Natural killer cell (primary cell): ENCODE results near the gene OGT. TPM values are rescaled to one million over a fixed set of nuclear protein-coding genes. Genes with fewer than 3 reads are reported as not detected.
"Not testable (repeated sequence)": the region's sequence is repeated elsewhere in the genome, so short reads cannot be mapped to it uniquely, and the experiment has no call there.

ENCODE experiments used
- ATAC-seq, 3 donors: fragments of 150-1000 bp in 2 of 3; fragments of 200-7000 bp in 1 of 3; cut with Tn5 transposase; 1 replicate in 1 of 3; 2 replicates in 2 of 3; pipeline ENCODE4 v1.10.0; 2021; ENCODE audit warnings: mild to moderate bottlenecking in 2 of 3, moderate library complexity in 2 of 3
- DNase-seq, 2 donors: peaks; one replicate each; pipeline versions ENCODE4 v3.0.0 to v3.0.0-alpha.2; 2013 to 2021; ENCODE audit warnings: mixed read lengths in 1 of 2
- H3K27ac ChIP-seq: one replicate; pipeline ENCODE4 v1.5.1; 2013; ENCODE audit warnings: mild to moderate bottlenecking, low read length
- H3K27me3 ChIP-seq: one replicate; pipeline ENCODE4 v1.6.1; 2013; ENCODE audit warnings: low read length; ENCODE audit not compliant: control insufficient read depth, insufficient read depth
- H3K36me3 ChIP-seq: one replicate; pipeline ENCODE4 v1.6.1; 2013; ENCODE audit warnings: low read length; ENCODE audit not compliant: control insufficient read depth, insufficient read depth
- H3K4me1 ChIP-seq: one replicate; pipeline ENCODE4 v1.6.1; 2013; ENCODE audit warnings: low read length; ENCODE audit not compliant: control insufficient read depth, insufficient read depth
- H3K4me3 ChIP-seq: one replicate; pipeline ENCODE4 v1.5.1; 2013; ENCODE audit warnings: low read length
- H3K9me3 ChIP-seq: one replicate; pipeline ENCODE4 v1.6.1; 2013; ENCODE audit warnings: low read length; ENCODE audit not compliant: control insufficient read depth, insufficient read depth
- H3K27ac Mint-ChIP-seq, 2 donors: one replicate each; pipeline ENCODE4 v1.8.0; 2022; ENCODE audit warnings: mild to moderate bottlenecking in 2 of 2, mixed read lengths in 2 of 2, moderate library complexity in 1 of 2
- H3K27me3 Mint-ChIP-seq, 2 donors: one replicate each; pipeline ENCODE4 v1.8.0; 2022; ENCODE audit warnings: low read depth in 2 of 2, mixed read lengths in 2 of 2
- H3K36me3 Mint-ChIP-seq: one replicate; pipeline ENCODE4 v1.8.0; 2022; ENCODE audit warnings: mixed read lengths
- H3K4me1 Mint-ChIP-seq, 2 donors: one replicate each; pipeline ENCODE4 v1.8.0; 2022; ENCODE audit warnings: mixed read lengths in 2 of 2
- H3K4me3 Mint-ChIP-seq: one replicate; pipeline ENCODE4 v1.8.0; 2022; ENCODE audit warnings: mild to moderate bottlenecking, moderate library complexity, mixed read lengths
- H3K9me3 Mint-ChIP-seq, 2 donors: one replicate each; pipeline ENCODE4 v1.8.0; 2022; ENCODE audit warnings: mixed read lengths in 2 of 2
- WGBS: methylation state at CpG from one replicate; pipeline ENCODE4 v1.1.7; 2013; ENCODE audit warnings: missing lambda C conversion rate; ENCODE audit not compliant: insufficient coverage; 5-methylcytosine and 5-hydroxymethylcytosine counted together
- intact Hi-C: fragments of 100-400 bp; cut with micrococcal nuclease; formaldehyde crosslinking; loops from one replicate; pipeline ENCODE4 v1.14.2; 2022
- total RNA-seq, 4 donors: library from RNA; stranded (reverse); fragments of 120-200 nt in 1 of 4; gene quantifications; one replicate each; pipeline versions ENCODE4 v1.2.3 to v1.2.4, GENCODE V29; 2013 to 2022
- TF ChIP-seq, protein P1 (sequence below): fragments of 200-600 bp; IDR thresholded peaks from one replicate; pipeline ENCODE4 v1.8.0; 2022; ENCODE audit warnings: antibody characterized with exemption

The OGT gene
- total RNA-seq, 3 donors from 2014 or later (not counting 1 experiment from before 2014, with no cell fraction given) = 489 to 721 (median 542) TPM

- H3K27me3 ChIP-seq = no peaks in the 10 kb centered on the region
- H3K9me3 Mint-ChIP-seq = no peaks in the 10 kb centered on the region
- H3K36me3 ChIP-seq = peaks cover 86% of the 10 kb centered on the region
- H3K4me3 ChIP-seq = no peak overlapping the region
- TF ChIP-seq, protein P1, sequence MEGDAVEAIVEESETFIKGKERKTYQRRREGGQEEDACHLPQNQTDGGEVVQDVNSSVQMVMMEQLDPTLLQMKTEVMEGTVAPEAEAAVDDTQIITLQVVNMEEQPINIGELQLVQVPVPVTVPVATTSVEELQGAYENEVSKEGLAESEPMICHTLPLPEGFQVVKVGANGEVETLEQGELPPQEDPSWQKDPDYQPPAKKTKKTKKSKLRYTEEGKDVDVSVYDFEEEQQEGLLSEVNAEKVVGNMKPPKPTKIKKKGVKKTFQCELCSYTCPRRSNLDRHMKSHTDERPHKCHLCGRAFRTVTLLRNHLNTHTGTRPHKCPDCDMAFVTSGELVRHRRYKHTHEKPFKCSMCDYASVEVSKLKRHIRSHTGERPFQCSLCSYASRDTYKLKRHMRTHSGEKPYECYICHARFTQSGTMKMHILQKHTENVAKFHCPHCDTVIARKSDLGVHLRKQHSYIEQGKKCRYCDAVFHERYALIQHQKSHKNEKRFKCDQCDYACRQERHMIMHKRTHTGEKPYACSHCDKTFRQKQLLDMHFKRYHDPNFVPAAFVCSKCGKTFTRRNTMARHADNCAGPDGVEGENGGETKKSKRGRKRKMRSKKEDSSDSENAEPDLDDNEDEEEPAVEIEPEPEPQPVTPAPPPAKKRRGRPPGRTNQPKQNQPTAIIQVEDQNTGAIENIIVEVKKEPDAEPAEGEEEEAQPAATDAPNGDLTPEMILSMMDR = no peak
- no peak overlapping the region for H3K27ac ChIP-seq
- intact Hi-C loops = no loop called here
- no peak for ATAC-seq
- H3K4me1 Mint-ChIP-seq = no peaks in the 10 kb centered on the region
- no peaks in the 10 kb centered on the region for H3K27me3 Mint-ChIP-seq
- DNase-seq = no peak
- H3K4me3 Mint-ChIP-seq = no peak overlapping the region
- H3K4me1 ChIP-seq = no peaks in the 10 kb centered on the region
- WGBS = 95% methylated on average over 3 of the region's 5 CpGs
- no peaks in the 10 kb centered on the region for H3K9me3 ChIP-seq
- no peak overlapping the region for H3K27ac Mint-ChIP-seq
- H3K36me3 Mint-ChIP-seq = peaks cover 7% of the 10 kb centered on the region
These were observed 26.0 kb downstream of the OGT start for GRCh38 chrX:71558920-71559319.

GRCh38 chrX:71559773-71560172 is 26.9 kb downstream of the OGT start:
- H3K9me3 ChIP-seq, H3K4me1 Mint-ChIP-seq, H3K4me1 ChIP-seq, H3K9me3 Mint-ChIP-seq, H3K36me3 Mint-ChIP-seq, DNase-seq, H3K27me3 ChIP-seq, H3K27ac ChIP-seq, H3K4me3 Mint-ChIP-seq, H3K27me3 Mint-ChIP-seq, H3K4me3 ChIP-seq, ATAC-seq, H3K27ac Mint-ChIP-seq, intact Hi-C loops: not testable (repeated sequence)
- H3K36me3 ChIP-seq = peaks cover 89% of the 10 kb centered on the region
- 92% methylated on average over 6 of the region's 6 CpGs for WGBS

- no peak for ATAC-seq
- Mint-ChIP-seq H3K4me1 (no peaks in the 10 kb centered on the region), H3K4me3 (no peak overlapping the region), H3K36me3 (peaks cover 16% of the 10 kb centered on the region), H3K27ac (no peak overlapping the region), H3K27me3 (peaks cover 0 to 7% of the 10 kb centered on the region in 2 donors), H3K9me3 (no peaks in the 10 kb centered on the region)
- Histone ChIP-seq H3K27me3 (no peaks in the 10 kb centered on the region), H3K9me3 (no peaks in the 10 kb centered on the region), H3K36me3 (peaks cover 84% of the 10 kb centered on the region), H3K4me3 (no peak overlapping the region), H3K27ac (no peak overlapping the region), H3K4me1 (no peaks in the 10 kb centered on the region)
- intact Hi-C loops = no loop called here
- peak in 1 of 2 donors; percentile 16 for DNase-seq
- TF ChIP-seq, protein P1 = no peak
- 83% methylated on average over 1 of the region's 1 CpG for WGBS
These were observed 31.0 kb downstream of the OGT start for GRCh38 chrX:71563921-71564320.

DNA sequence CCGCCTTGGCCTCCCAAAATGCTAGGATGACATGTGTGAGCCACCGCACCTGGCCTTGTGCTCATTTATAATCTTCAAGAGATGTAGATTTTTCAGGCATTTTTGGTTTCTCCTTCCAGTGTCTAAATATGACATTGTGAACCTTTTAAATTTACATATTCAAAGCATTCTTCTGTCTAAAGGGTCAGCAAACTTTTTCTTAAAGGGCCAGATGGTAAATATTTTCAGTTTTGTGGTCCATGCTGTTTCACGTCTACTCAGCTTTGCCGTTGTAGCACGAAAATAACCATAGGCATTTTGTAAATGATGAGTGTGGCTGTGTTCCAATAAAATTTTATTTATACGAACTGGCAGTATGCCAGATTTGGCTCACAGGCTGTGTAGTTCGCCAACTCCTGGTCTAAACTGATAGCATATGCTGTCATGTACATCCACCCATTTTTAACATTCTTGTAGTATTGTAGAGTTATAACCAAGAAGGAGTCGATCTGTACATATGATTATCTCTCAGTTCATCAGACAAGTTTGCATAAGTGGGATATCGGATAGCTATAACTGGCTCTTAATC is 32.7 kb downstream of the OGT start:
- 96% methylated on average over 5 of the region's 9 CpGs for WGBS
- H3K36me3 ChIP-seq = peaks cover 73% of the 10 kb centered on the region
- DNase-seq (no peak), ATAC-seq (no peak)
- H3K36me3 Mint-ChIP-seq = peaks cover 16% of the 10 kb centered on the region
- no peaks in the 10 kb centered on the region for H3K27me3 ChIP-seq
- H3K4me1 Mint-ChIP-seq = no peaks in the 10 kb centered on the region
- H3K9me3 ChIP-seq = no peaks in the 10 kb centered on the region
- no peak overlapping the region for H3K4me3 Mint-ChIP-seq
- intact Hi-C loops = no loop called here
- peak overlapping the region in 1 of 2 donors; percentile 43 for H3K27ac Mint-ChIP-seq
- H3K4me1 ChIP-seq = no peaks in the 10 kb centered on the region
- H3K27me3 Mint-ChIP-seq = peaks cover 0 to 7% of the 10 kb centered on the region in 2 donors
- no peak overlapping the region for H3K27ac ChIP-seq
- H3K4me3 ChIP-seq = no peak overlapping the region
- H3K9me3 Mint-ChIP-seq = no peaks in the 10 kb centered on the region
- TF ChIP-seq, protein P1 = no peak

DNA sequence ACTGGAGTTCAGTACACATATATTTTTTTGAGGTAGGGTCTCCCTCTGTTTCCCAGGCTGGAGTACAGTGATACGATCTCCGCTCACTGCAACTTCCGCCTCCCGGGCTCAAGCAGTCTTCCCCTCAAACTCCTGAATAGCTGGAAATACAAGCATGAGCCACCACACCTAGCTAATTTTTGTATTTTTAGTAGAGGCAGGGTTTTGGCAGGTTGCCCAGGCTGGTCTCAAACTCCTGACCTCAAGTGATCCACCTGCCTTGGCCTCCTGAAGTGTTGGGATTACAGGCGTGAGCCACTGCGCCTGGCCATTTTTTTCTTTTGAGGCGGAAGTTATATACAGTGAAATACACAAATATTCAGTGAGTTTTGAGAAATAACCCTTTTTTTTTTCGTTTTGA is 38.5 kb downstream of the OGT start:
- DNase-seq, H3K27ac ChIP-seq, H3K27ac Mint-ChIP-seq, ATAC-seq, H3K4me3 Mint-ChIP-seq, H3K4me3 ChIP-seq, H3K4me1 Mint-ChIP-seq, H3K9me3 Mint-ChIP-seq, intact Hi-C loops, H3K9me3 ChIP-seq, H3K4me1 ChIP-seq, H3K27me3 Mint-ChIP-seq, H3K27me3 ChIP-seq, H3K36me3 Mint-ChIP-seq: not testable (repeated sequence)
- 95% methylated on average over 8 of the region's 8 CpGs for WGBS
- peaks cover 63% of the 10 kb centered on the region for H3K36me3 ChIP-seq
